Measurements from ENCODE around the gene THEMIS2. TPM values are rescaled to one million over a fixed set of nuclear protein-coding genes. Genes with fewer than 3 reads are reported as not detected.

THEMIS2 gene
- total RNA-seq, 1 donor from 2014 or later, result 4.6 TPM

- Mint-ChIP-seq H3K9me3 (ENCODE audit: unreplicated experiment) (peaks cover 4% of the 10 kb centered on the region), H3K27ac (ENCODE audit: unreplicated experiment) (peak overlapping the region; percentile 92), H3K4me3 (ENCODE audit: unreplicated experiment) (peak overlapping the region; percentile 92), H3K27me3 (ENCODE audit: unreplicated experiment) (peaks cover 3% of the 10 kb centered on the region), H3K36me3 (ENCODE audit: unreplicated experiment) (no peaks in the 10 kb centered on the region), H3K4me1 (ENCODE audit: low read depth, unreplicated experiment) (peaks cover 21% of the 10 kb centered on the region)
- TF ChIP-seq CTCF (IDR thresholded peaks at IDR 0.05; ENCODE audit: partially characterized antibody, unreplicated experiment), result no peak
- DNase-seq, result no peak
Measured at GRCh38 chr1:27831568-27832410, 40.6 kb upstream of the THEMIS2 start.

GRCh38 chr1:27832762-27833161 lies 39.6 kb upstream of the THEMIS2 start:
- peak overlapping the region; percentile 17 for H3K27ac Mint-ChIP-seq (ENCODE audit: unreplicated experiment)

GRCh38 chr1:27833470-27833869 lies 38.9 kb upstream of the THEMIS2 start:
- no peak for TF ChIP-seq CTCF (IDR thresholded peaks at IDR 0.05; ENCODE audit: partially characterized antibody, unreplicated experiment)
- Mint-ChIP-seq H3K27me3 (ENCODE audit: unreplicated experiment) (no peaks in the 10 kb centered on the region), H3K9me3 (ENCODE audit: unreplicated experiment) (peaks cover 4% of the 10 kb centered on the region), H3K36me3 (ENCODE audit: unreplicated experiment) (no peaks in the 10 kb centered on the region), H3K27ac (ENCODE audit: unreplicated experiment) (no peak overlapping the region), H3K4me3 (ENCODE audit: unreplicated experiment) (no peak overlapping the region), H3K4me1 (ENCODE audit: low read depth, unreplicated experiment) (peaks cover 21% of the 10 kb centered on the region)
- no peak for DNase-seq

More at GRCh38 chr1:27832762-27833161, 39.6 kb upstream of the THEMIS2 start:
- Mint-ChIP-seq H3K4me3 (ENCODE audit: unreplicated experiment) (peak overlapping the region; percentile 61), H3K27me3 (ENCODE audit: unreplicated experiment) (peaks cover under 1% of the 10 kb centered on the region), H3K4me1 (ENCODE audit: low read depth, unreplicated experiment) (peaks cover 21% of the 10 kb centered on the region), H3K36me3 (ENCODE audit: unreplicated experiment) (no peaks in the 10 kb centered on the region), H3K9me3 (ENCODE audit: unreplicated experiment) (peaks cover 4% of the 10 kb centered on the region)
- TF ChIP-seq CTCF (IDR thresholded peaks at IDR 0.05; ENCODE audit: partially characterized antibody, unreplicated experiment), result no peak
- no peak for DNase-seq

GRCh38 chr1:27835046-27835445 lies 37.3 kb upstream of the THEMIS2 start:
- no peak for TF ChIP-seq CTCF (IDR thresholded peaks at IDR 0.05; ENCODE audit: partially characterized antibody, unreplicated experiment)
- H3K27ac Mint-ChIP-seq (ENCODE audit: unreplicated experiment), result no peak overlapping the region
- H3K27me3 Mint-ChIP-seq (ENCODE audit: unreplicated experiment), result no peaks in the 10 kb centered on the region
- H3K4me3 Mint-ChIP-seq (ENCODE audit: unreplicated experiment), result no peak overlapping the region
- DNase-seq, result no peak
- H3K36me3 Mint-ChIP-seq (ENCODE audit: unreplicated experiment), result no peaks in the 10 kb centered on the region
- peaks cover 15% of the 10 kb centered on the region for H3K4me1 Mint-ChIP-seq (ENCODE audit: low read depth, unreplicated experiment)
- peaks cover 2% of the 10 kb centered on the region for H3K9me3 Mint-ChIP-seq (ENCODE audit: unreplicated experiment)

- TF ChIP-seq CTCF (IDR thresholded peaks at IDR 0.05; ENCODE audit: partially characterized antibody, unreplicated experiment), result no peak
- no peak for DNase-seq
- Mint-ChIP-seq H3K9me3 (ENCODE audit: unreplicated experiment) (peaks cover 2% of the 10 kb centered on the region), H3K4me3 (ENCODE audit: unreplicated experiment) (no peak overlapping the region), H3K27ac (ENCODE audit: unreplicated experiment) (peak overlapping the region; percentile 31), H3K36me3 (ENCODE audit: unreplicated experiment) (no peaks in the 10 kb centered on the region), H3K4me1 (ENCODE audit: low read depth, unreplicated experiment) (peaks cover 15% of the 10 kb centered on the region), H3K27me3 (ENCODE audit: unreplicated experiment) (no peaks in the 10 kb centered on the region)
Measured at GRCh38 chr1:27835501-27835900, 36.8 kb upstream of the THEMIS2 start.

All from glutamatergic neuron (in vitro differentiated cells).